LNCAP (cell line): ENCODE results near the gene LTBP1.

ENCODE experiments used
- TF ChIP-seq, protein P1 (sequence below): fragments of 450-650 bp; IDR thresholded peaks from 2 replicates; pipeline ENCODE4 v1.5.1; 2017; ENCODE audit warnings: mild to moderate bottlenecking

The LTBP1 gene

DNA sequence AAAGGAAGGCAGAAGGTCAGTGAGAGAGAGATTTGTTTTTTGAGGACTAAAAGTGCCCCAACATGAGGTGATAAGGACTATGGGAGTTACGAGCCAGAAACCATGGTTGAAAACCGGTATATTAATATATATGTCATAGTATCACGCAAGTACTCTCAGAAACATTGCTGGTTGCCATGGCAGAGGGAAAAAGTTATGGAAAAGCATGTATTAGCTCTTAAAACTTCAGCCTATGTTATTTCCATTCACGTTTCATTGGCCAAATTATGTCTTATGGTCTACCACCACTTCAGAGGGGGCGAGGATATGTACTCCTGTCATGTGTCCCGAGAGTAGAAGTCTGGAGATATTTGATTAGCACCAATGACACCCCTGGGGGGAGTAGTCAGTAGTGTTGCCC lies 125.9 kb downstream of the LTBP1 start:
- TF ChIP-seq, protein P1, sequence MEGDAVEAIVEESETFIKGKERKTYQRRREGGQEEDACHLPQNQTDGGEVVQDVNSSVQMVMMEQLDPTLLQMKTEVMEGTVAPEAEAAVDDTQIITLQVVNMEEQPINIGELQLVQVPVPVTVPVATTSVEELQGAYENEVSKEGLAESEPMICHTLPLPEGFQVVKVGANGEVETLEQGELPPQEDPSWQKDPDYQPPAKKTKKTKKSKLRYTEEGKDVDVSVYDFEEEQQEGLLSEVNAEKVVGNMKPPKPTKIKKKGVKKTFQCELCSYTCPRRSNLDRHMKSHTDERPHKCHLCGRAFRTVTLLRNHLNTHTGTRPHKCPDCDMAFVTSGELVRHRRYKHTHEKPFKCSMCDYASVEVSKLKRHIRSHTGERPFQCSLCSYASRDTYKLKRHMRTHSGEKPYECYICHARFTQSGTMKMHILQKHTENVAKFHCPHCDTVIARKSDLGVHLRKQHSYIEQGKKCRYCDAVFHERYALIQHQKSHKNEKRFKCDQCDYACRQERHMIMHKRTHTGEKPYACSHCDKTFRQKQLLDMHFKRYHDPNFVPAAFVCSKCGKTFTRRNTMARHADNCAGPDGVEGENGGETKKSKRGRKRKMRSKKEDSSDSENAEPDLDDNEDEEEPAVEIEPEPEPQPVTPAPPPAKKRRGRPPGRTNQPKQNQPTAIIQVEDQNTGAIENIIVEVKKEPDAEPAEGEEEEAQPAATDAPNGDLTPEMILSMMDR, result no peak

GRCh38 chr2:33073018-33073417 lies 126.3 kb downstream of the LTBP1 start:
- TF ChIP-seq, protein P1, result no peak

GRCh38 chr2:33074197-33074596 lies 127.4 kb downstream of the LTBP1 start:
- TF ChIP-seq, protein P1, result no peak

DNA sequence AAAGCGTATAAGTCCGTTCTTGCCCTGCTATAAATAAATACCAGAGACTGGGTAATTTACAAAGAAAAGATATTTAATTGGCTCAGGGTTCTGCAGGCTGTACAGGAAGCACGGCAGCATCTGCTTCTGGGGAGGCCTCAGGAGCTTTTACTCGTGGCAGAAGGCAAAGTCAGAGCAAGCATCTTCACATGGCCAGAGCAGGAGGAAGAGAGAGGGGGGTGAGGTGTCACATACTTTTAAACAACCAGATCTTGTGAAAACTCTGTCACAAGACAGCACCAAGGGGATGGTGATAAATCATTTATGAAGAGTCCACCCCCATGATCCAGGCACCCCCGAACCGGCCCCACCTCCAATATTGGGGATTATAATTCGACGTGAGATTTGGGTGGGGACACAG lies 130.6 kb downstream of the LTBP1 start:
- TF ChIP-seq, protein P1, result no peak

- TF ChIP-seq, protein P1, result no peak
Observed at GRCh38 chr2:33077844-33078243, 131.1 kb downstream of the LTBP1 start.

DNA sequence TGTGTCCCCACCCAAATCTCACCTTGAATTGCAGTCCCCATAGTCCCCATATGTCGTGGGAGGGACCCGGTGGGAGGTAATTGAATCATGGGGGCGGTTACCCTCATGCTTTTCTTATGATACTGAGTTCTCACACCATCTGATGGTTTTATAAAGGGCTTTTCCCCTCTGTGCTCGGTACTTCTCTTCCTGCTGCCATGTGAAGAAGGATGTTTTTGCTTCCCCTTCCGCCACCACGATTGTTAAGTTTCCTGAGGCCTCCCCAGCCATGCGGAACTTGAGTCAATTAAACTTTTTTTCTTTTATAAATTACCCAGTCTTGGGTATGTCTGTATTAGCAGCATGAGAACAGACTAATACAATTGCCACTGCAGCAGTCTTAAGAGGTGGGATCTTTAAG lies 134.9 kb downstream of the LTBP1 start:
- TF ChIP-seq, protein P1, result no peak

GRCh38 chr2:33083699-33084387 lies 137.1 kb downstream of the LTBP1 start:
- TF ChIP-seq, protein P1, result no peak

GRCh38 chr2:33084433-33084832 lies 137.7 kb downstream of the LTBP1 start:
- TF ChIP-seq, protein P1, result no peak
